A549 (cell line): ENCODE measurements around the gene RAB3IL1.
A peak's percentile ranks its signal among the peaks of the same experiment; 100 is the strongest.

Experiments used
- CTCF ChIP-seq: fragments of >200 bp; sonication (Bioruptor Twin); formaldehyde crosslinking; IDR thresholded peaks from 3 replicates; pipeline ENCODE4 v1.5.1; 2016
- HOXA7 ChIP-seq: fragments of 250-450 bp; sonication (Bioruptor Pico); IDR thresholded peaks from 2 replicates; pipeline ENCODE4 v1.5.0; 2020; ENCODE audit warnings: mild to moderate bottlenecking, moderate library complexity
- SREBF2 ChIP-seq: fragments of 450-650 bp; IDR thresholded peaks from 2 replicates; pipeline ENCODE4 v1.6.1; 2014; ENCODE audit warnings: mild to moderate bottlenecking, moderate library complexity

GRCh38 chr11:61963282-61964057 lies 46.1 kb upstream of the RAB3IL1 start:
- no peak for TF ChIP-seq SREBF2
- no peak for TF ChIP-seq CTCF
- peak; percentile 95 for TF ChIP-seq HOXA7 (CRISPR knock-in tag)
